Epithelial cell of esophagus (primary cell): Measurements from ENCODE around the gene SPAG16.

Experiments
- DNase-seq: peaks from one replicate; pipeline ENCODE4 v3.0.0; 2010; ENCODE audit warnings: low read depth
- H3K4me3 ChIP-seq: 2 replicates; pipeline ENCODE4 v1.5.1; 2011; ENCODE audit warnings: mild to moderate bottlenecking, low read length, control low read depth
- TF ChIP-seq, protein P1 (sequence below): IDR thresholded peaks from 2 replicates; pipeline ENCODE4 v1.5.1; 2011; ENCODE audit warnings: low read depth, mild to moderate bottlenecking, low read length, control low read depth, inconsistent platforms; ENCODE audit not compliant: insufficient read depth; ENCODE audit errors: missing control alignments

SPAG16 gene

DNA sequence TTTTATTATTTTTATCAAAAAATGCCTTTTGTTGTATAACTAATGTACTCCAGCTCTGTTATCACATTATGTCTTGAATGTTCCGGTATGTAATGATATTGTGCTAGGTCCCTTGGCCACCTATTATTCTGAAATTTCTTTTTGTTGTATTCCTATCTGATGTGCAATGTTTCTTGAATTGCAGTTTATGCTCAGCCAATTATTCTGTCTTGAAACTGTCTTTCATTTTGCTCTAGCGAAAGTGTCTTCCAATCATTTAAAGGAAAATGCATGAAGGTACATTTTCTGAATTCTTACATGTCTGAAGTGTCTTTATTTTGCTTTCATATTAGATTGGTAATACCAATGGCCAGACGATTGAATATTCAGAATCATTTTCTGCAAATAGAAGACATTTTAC is 277.5 kb downstream of the SPAG16 start:
- TF ChIP-seq, protein P1, sequence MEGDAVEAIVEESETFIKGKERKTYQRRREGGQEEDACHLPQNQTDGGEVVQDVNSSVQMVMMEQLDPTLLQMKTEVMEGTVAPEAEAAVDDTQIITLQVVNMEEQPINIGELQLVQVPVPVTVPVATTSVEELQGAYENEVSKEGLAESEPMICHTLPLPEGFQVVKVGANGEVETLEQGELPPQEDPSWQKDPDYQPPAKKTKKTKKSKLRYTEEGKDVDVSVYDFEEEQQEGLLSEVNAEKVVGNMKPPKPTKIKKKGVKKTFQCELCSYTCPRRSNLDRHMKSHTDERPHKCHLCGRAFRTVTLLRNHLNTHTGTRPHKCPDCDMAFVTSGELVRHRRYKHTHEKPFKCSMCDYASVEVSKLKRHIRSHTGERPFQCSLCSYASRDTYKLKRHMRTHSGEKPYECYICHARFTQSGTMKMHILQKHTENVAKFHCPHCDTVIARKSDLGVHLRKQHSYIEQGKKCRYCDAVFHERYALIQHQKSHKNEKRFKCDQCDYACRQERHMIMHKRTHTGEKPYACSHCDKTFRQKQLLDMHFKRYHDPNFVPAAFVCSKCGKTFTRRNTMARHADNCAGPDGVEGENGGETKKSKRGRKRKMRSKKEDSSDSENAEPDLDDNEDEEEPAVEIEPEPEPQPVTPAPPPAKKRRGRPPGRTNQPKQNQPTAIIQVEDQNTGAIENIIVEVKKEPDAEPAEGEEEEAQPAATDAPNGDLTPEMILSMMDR = no peak
- no peak for DNase-seq
- no peak overlapping the region for H3K4me3 ChIP-seq

DNA sequence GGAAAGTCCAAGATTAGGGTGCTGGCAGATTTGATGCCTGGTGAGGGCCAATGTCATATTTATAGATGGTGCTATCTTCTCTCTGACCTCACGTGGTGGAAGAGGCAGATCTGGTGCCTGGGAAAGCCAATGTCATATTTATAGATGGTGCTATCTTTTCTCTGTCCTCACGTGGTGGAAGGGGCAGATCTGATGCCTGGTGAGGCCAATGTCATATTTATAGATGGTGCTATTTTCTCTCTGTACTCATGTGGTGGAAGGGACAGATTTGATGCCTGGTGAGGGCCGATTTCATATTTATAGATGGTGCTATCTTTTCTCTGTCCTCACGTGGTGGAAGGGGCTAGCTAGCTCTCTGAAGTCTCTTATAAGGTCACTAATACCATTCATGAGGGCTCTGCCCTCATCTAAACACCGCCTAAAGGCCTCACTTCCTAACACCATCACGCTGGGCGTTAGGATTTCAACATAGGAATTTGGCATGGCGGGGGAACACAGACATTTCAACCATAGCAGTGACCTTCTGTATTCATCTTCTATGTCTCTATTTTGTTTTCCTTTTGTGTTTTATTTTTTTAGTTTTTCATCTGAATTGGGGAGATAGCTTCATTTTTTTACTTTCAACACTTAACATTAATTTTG is 278.4 kb downstream of the SPAG16 start:
- TF ChIP-seq, protein P1 = no peak
- DNase-seq = no peak
- no peak overlapping the region for H3K4me3 ChIP-seq

DNA sequence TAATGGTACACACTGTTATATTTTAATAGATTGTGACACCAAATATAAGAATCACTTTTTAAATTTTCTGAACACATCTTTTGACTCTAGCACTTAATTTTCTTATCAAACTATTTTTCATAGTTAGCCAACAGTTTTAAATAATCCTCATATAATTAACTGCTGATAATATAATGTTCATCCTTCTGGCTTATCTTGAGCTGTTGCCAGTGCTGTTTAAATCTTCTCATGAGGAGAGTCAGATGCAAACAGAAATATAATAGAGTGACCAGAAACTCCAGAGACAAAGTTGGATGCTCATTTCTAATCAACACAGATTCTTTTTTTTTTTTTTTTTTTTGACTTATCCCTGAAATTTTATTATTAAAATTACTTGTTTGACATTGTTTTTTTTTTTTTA is 282.6 kb downstream of the SPAG16 start:
- TF ChIP-seq, protein P1 = no peak
- H3K4me3 ChIP-seq = no peak overlapping the region
- no peak for DNase-seq

DNA sequence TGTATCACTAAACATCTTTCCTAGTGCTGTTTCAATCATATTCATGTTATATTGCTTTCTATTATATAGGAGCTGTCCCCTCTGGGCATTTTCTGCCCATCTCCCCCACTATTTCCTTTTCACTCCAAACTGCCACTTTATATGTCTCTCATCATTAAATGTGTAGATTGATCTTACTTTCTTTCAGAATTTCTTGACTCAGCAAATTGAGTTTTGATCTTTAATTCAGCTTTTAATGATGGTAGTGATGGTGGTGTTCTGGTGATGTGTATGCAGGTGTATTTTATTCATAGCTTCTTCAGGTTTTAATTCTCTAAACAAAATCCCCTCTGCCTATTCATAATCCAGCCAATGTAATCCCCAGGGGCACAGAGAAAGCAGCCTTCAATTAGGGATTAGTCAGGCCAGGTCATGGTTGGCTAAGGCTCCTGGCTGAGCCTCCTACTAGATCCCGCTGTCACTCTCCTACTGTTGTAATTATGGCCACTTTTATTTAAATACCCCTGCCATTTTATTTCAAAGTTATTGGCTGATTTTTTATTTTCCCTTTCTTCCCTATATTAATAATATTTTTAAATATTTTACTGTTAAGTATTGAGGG is 325.4 kb downstream of the SPAG16 start:
- DNase-seq = no peak
- TF ChIP-seq, protein P1 = no peak
- no peak overlapping the region for H3K4me3 ChIP-seq

DNA sequence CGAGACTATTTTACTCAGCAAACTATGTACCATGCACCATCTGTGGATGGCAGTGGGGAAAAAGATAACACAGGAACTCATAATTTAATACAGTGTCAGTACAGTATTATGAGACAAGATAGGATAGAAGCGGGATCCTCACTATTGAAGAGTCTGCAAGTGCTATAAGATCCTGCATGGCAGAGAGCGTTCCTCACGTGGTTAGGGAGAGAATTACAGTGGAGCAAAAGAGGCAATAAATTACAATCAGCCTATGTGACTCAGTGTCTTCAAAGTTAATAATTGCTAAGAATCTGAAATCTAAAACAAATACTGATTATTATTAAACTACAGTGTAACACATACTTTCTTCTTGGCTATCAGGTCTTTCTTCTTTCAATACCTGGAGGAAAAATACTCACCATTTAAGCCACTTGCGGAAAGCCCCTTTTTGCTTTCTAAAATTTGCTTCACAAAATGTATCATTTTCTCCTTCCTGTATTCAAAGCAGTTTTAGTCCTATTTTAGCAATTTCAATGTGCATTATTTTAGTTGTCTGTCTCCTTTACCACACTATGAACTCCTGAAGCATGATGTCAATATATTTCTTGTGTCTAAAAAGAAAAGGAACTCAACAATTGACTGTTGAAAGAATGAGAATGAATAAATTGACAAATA is 342.9 kb downstream of the SPAG16 start:
- TF ChIP-seq, protein P1 = no peak

DNA sequence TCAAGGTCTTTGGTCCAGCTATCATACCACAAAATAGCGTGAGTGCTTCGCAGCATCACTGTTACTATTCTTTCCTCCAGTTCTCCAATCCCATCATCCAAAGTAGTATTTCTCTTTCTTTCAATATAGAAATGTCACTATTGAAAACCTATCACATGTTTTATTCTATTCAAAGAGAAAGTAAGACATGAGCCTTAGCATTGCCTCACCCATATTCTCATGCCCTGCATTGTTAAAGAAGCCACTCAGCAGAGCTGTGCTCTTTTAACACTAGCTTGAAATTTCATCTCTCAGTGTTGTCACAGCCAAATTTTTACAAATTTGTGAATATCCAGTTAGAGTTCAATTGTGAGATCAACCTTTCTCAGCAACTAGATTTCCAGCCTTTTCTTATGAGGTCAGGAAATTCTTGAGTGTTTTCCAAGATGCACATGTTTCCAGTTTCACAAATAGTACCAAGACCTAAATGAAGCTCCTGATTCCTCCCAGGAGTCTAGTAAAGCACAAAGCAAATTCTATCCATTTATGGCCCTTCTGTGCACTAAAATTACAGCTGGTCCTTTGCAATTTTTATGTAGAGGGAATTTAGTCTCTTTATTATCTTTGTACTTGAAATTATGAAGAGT is 343.7 kb downstream of the SPAG16 start:
- DNase-seq = no peak
- TF ChIP-seq, protein P1 = no peak

More for the DNA sequence above, 342.9 kb downstream of the SPAG16 start:
- no peak for DNase-seq
- no peak overlapping the region for H3K4me3 ChIP-seq

More for the DNA sequence above, 343.7 kb downstream of the SPAG16 start:
- H3K4me3 ChIP-seq = no peak overlapping the region
